HG02642 (cell line): ENCODE data around the gene LGALS3BP.
"Not testable (repeated sequence)": the region's sequence is repeated elsewhere in the genome, so short reads cannot be mapped to it uniquely, and the experiment has no call there.

Experiments used
- ATAC-seq: cut with Tn5 transposase; IDR thresholded peaks from one replicate; pipeline ENCODE4 v1.9.1; 2021; ENCODE audit warnings: mild to moderate bottlenecking; ENCODE audit not compliant: unreplicated experiment, poor library complexity

Gene LGALS3BP

DNA sequence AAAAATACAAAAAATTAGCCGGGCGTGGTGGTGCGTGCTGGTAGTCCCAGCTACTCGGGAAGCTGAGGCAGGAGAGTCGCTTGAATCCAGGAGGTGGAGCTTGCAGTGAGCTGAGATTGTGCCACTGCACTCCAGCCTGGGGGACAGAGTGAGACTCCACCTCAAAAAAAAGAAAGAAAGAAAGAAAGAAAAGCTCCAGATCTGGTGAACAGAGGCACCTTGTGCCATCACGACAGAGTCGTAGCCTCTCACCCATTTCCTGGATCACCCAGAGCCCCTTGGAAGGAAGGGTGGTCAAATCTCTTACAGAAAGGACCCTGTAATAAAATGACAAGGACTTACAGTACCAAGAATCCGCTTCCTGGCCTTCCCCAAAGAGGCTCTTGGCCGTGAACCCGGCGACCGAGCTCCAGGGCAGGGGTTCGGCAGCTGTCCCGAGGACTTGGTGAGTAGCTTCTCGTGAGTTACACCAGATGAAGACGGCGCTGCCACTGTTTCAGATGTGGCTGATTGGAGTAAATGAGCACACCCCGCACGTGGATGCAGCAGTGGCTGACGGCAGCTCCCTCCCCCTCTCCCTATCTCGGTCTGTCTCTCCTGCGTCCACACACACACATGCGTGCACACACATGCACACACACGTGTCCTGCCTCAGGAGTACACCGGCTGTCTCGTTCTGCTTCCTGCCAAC, 13.5 kb downstream of the LGALS3BP start:
- ATAC-seq: no peak

- ATAC-seq: no peak
Observed at GRCh38 chr17:78965491-78965924, 14.2 kb downstream of the LGALS3BP start.

- no peak for ATAC-seq
Observed at GRCh38 chr17:78963378-78963777, 16.3 kb downstream of the LGALS3BP start.

- not testable (repeated sequence) for ATAC-seq
Observed at GRCh38 chr17:78962984-78963348, 16.8 kb downstream of the LGALS3BP start.

DNA sequence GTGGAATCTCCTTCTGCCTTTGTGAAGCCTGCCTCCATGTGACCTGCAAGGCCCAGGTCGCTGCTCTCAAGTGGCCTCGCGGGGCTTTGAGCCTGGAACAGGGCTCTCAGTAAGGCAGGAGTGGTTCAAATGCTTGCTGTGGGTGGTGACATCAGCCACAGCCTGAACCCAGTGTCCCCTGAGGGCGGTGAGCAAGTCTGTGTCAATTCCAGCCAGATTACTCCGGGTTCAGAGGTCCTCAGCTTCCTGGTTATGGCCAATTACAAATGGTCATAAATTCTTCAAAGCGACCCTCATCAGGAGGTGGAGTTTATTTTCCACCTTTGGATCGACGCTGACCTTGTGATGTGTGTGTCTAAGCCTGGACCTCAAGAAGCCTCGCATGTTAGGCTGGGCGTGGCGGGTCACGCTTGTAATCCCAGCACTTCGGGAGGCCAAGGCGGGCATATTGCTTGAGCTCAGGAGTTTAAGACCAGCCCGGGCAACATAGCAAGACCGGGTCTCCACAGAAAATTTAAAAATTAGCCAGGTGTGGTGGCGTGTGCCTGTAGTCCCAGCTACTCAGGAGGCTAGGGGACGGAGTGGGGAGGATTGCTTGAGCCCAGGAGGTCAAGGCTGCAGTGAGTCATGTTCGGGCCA, 17.3 kb downstream of the LGALS3BP start:
- ATAC-seq: no peak

GRCh38 chr17:78961571-78961970, 18.2 kb downstream of the LGALS3BP start:
- no peak for ATAC-seq

- ATAC-seq: no peak
Observed at GRCh38 chr17:78960928-78961327, 18.8 kb downstream of the LGALS3BP start.

- ATAC-seq: no peak
Observed at GRCh38 chr17:78959803-78960202, 19.9 kb downstream of the LGALS3BP start.

DNA sequence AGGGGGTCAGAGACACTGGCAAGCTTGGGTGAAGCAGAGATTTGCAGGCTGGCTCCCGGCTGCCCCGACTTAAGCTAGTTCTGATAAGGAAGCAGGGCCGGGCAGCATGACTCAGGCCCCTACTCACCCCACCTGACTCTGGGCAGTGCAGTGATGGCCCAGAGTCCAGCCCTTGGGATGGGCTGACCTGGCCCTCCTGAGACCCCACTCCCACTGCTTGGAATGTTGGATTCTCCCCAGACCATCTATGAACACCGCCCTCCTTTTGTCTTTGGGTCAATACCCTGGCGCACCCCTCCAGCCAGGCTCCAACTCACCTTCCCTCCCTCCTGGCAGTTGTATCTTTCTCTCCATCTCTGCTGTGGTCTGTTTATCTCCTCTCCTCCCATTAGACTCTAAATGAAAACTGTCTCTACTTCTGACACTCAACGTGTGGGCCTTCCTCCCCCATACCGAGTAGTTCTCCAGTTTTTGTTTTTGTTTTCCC, 21.0 kb downstream of the LGALS3BP start:
- no peak for ATAC-seq

GRCh38 chr17:78957128-78957527, 22.6 kb downstream of the LGALS3BP start:
- no peak for ATAC-seq

DNA sequence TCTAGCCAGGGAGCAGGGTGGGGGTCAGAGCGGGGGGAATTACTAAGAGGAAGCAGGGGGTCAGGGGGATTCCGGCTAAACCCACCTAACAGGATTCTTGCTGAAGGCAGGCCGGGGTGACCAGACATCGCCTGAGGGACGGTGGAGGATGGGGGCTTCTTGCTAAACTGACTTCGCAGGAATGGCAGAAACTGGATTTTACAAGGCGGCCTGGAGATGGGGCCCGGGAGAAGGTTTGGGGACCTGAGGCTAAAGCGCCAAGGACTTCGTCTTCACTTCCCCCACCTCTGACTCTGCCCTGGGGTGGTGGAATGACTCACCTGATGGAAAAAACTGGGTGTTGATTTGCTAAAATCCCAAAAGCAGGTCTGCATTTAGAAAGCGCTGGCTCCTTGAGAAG, 23.5 kb downstream of the LGALS3BP start:
- ATAC-seq: no peak

DNA sequence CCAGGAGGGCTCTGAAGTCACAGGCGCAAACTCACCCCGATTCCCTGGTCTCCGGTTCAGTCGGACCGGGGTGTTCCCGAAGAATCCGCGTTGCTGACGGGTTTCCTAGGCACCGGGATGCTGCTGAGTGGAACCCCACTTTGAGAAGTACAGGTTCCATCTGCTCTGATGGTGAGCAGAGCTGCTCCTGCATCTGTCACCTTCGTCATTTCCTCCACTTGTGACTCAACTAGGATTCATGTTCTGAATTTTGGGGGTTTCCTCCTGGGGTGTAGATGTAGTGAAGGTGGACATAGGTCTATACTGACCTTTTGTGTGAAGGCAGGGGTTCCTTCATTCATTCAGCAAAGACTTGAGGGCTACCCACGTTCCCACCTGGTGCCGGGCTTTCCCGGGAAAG, 25.0 kb downstream of the LGALS3BP start:
- no peak for ATAC-seq

- no peak for ATAC-seq
Observed at GRCh38 chr17:78953356-78954350, 26.1 kb downstream of the LGALS3BP start.

DNA sequence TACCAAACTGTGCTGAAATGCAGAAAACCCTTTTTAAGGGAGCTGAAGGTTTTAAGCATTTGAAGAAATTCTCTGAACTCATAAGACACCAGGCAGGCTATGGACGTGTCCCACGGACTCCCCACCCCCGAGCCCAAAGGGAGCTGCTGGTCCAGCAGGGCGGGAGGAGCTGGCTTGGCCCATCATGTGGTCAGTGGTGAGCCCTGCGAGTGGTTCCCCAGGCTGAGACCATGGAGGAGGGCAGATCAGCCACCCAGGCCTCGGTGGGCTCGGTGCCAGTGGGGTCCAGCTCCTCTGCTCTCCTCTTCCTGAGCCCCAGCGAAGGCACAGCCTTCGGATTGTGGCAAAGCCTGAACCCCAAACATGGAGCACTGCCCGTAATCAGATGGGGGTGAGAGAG, 27.0 kb downstream of the LGALS3BP start:
- no peak for ATAC-seq

DNA sequence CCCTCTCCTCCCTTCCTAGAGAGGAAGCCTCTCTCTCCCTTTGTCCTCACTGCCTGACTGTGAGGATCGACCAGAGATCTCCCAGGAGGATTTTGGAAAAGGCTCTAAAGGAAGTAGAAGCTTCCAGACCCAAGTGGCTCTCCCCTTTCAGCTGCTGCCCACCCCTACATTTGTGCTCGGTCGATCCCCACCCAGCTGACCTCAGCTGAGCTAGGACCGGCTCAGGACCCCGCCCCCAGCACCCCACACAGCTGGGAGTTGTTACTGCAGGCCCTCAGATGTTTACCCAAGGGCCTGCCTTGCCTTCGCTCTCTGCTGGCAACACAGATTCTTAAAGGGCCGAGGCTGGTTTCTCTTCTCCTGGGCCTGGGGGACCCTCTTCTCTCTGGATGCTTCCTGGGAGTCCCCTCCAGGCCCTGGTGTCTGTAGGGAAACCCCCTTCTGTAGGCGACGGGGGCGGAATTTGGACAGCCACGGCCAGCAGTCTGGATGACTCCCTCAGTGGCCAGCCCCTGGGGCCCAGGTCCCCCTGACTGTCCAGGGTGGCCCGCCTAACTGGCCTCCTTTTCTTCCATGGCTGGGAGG, 27.7 kb downstream of the LGALS3BP start:
- no peak for ATAC-seq

DNA sequence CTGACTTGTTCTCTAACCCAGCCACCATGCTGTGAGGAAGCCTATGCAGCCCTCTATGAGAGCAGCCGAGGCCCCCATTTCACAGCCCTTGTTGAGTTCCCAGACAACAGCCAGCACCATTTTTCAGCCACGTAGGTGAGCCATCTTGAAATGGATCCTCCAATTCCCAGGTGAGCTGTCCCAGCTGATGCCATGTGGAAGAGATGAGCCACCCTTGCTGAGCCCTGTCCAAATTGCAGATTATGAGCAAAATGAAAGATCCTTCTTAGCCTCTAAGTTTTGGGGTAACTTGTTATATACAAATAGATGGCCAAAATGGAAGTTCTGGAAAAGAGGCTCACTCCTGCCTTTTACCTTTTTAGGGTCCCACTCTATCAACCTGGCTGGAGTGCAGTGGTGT, 28.9 kb downstream of the LGALS3BP start:
- ATAC-seq: no peak

- no peak for ATAC-seq
Observed at GRCh38 chr17:78947235-78948149, 32.2 kb downstream of the LGALS3BP start.

- ATAC-seq: no peak
Observed at GRCh38 chr17:78946631-78947030, 33.1 kb downstream of the LGALS3BP start.

DNA sequence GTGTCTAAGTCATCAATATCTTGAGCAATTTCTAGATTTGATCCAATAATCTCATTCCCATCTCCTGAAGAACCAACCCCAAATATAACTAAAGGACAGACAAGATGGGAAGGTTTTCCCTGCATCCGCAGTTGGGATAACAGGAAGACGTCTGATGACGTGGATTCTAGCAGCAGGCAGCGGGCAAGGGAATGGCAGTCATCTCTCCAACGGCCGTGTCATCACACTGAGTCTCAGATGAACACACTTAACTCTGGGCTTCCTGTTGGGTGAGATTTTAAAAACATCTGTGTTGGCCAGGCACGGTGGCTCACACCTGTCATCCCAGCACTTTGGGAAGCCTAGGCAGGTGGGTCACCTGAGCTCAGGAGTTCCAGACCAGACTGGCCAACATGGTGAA, 33.6 kb downstream of the LGALS3BP start:
- ATAC-seq: no peak
